Esophagus squamous epithelium (tissue), 4 donors: ENCODE data around the gene ANKRD23.

Experiments
- CTCF ChIP-seq, 6 experiments: fragments of 450-650 bp in 4 of 6; fragments of 200-600 bp in 2 of 6; sonication (generic) in 2 of 6; IDR thresholded peaks; one replicate each; pipeline ENCODE4 v1.5.1; 2016 to 2019; ENCODE audit warnings: antibody characterized with exemption in 6 of 6, mild to moderate bottlenecking in 4 of 6, moderate library complexity in 4 of 6
- POLR2A ChIP-seq, 4 donors: fragments of 450-650 bp; IDR thresholded peaks; one replicate each; pipeline ENCODE4 v1.6.1; 2017; ENCODE audit warnings: antibody characterized with exemption in 4 of 4, mild to moderate bottlenecking in 4 of 4, moderate library complexity in 3 of 4

GRCh38 chr2:96863575-96864342 lies 19.9 kb upstream of the ANKRD23 start:
- TF ChIP-seq CTCF (IDR thresholded peaks at IDR 0.05) (no peak), POLR2A (IDR thresholded peaks at IDR 0.05) (no peak)
